Measurements from ENCODE around the gene DOC2B. TPM values are rescaled to one million over a fixed set of nuclear protein-coding genes. Genes with fewer than 3 reads are reported as not detected.
A peak's percentile ranks its signal among the peaks of the same experiment; 100 is the strongest.

The DOC2B gene
- total and polyA plus RNA-seq, 5 donors from 2014 or later = not detected

- Mint-ChIP-seq H3K27ac (no peak overlapping the region), H3K27me3 (no peaks in the 10 kb centered on the region), H3K4me3 (no peak overlapping the region), H3K9me3 (no peaks in the 10 kb centered on the region), H3K36me3 (no peaks in the 10 kb centered on the region), H3K4me1 (no peaks in the 10 kb centered on the region)
- Histone ChIP-seq H3K36me3 (ENCODE audit: control insufficient read depth, insufficient read depth, low read length) (no peaks in the 10 kb centered on the region), H3K27me3 (ENCODE audit: control insufficient read depth, insufficient read depth, low read length) (no peaks in the 10 kb centered on the region), H3K27ac (ENCODE audit: insufficient read depth, low read length, poor library complexity, severe bottlenecking) (no peak overlapping the region), H3K9me3 (ENCODE audit: control insufficient read depth in 2 of 2, low read length in 2 of 2) (no peaks in the 10 kb centered on the region), H3K4me3 (ENCODE audit: low read depth, low read length) (no peak overlapping the region), H3K4me1 (ENCODE audit: control insufficient read depth, insufficient read depth, low read length, poor library complexity, severe bottlenecking) (peaks cover 1% of the 10 kb centered on the region)
- no peak for ATAC-seq (ENCODE audit: low read depth in 2 of 2)
- DNase-seq = no peak
Observed at GRCh38 chr17:148757-149156, 32.7 kb downstream of the DOC2B start.

- DNase-seq = no peak
- H3K9me3 Mint-ChIP-seq = no peaks in the 10 kb centered on the region
- no peak overlapping the region for H3K4me3 Mint-ChIP-seq
- no peak for ATAC-seq (ENCODE audit: low read depth in 2 of 2)
- Histone ChIP-seq H3K27me3 (ENCODE audit: control insufficient read depth, insufficient read depth, low read length) (no peaks in the 10 kb centered on the region), H3K27ac (ENCODE audit: insufficient read depth, low read length, poor library complexity, severe bottlenecking) (no peak overlapping the region), H3K36me3 (ENCODE audit: control insufficient read depth, insufficient read depth, low read length) (no peaks in the 10 kb centered on the region), H3K4me3 (ENCODE audit: low read depth, low read length) (no peak overlapping the region), H3K9me3 (ENCODE audit: control insufficient read depth in 2 of 2, low read length in 2 of 2) (no peaks in the 10 kb centered on the region), H3K4me1 (ENCODE audit: control insufficient read depth, insufficient read depth, low read length, poor library complexity, severe bottlenecking) (peaks cover 4% of the 10 kb centered on the region)
- no peaks in the 10 kb centered on the region for H3K36me3 Mint-ChIP-seq
- no peaks in the 10 kb centered on the region for H3K27me3 Mint-ChIP-seq
- H3K27ac Mint-ChIP-seq = no peak overlapping the region
- peaks cover 0 to 4% (median 0%) of the 10 kb centered on the region in 4 donors for H3K4me1 Mint-ChIP-seq
Observed at GRCh38 chr17:147796-148740, 33.4 kb downstream of the DOC2B start.

GRCh38 chr17:146983-147761 lies 34.3 kb downstream of the DOC2B start:
- Mint-ChIP-seq H3K4me3 (no peak overlapping the region), H3K9me3 (no peaks in the 10 kb centered on the region), H3K27me3 (no peaks in the 10 kb centered on the region), H3K36me3 (no peaks in the 10 kb centered on the region), H3K4me1 (peaks cover 0 to 4% (median 0%) of the 10 kb centered on the region in 4 donors), H3K27ac (no peak overlapping the region)
- Histone ChIP-seq H3K9me3 (ENCODE audit: control insufficient read depth in 2 of 2, low read length in 2 of 2) (no peaks in the 10 kb centered on the region), H3K4me1 (ENCODE audit: control insufficient read depth, insufficient read depth, low read length, poor library complexity, severe bottlenecking) (peaks cover 4% of the 10 kb centered on the region), H3K27me3 (ENCODE audit: control insufficient read depth, insufficient read depth, low read length) (no peaks in the 10 kb centered on the region), H3K4me3 (ENCODE audit: low read depth, low read length) (no peak overlapping the region), H3K27ac (ENCODE audit: insufficient read depth, low read length, poor library complexity, severe bottlenecking) (no peak overlapping the region), H3K36me3 (ENCODE audit: control insufficient read depth, insufficient read depth, low read length) (no peaks in the 10 kb centered on the region)
- ATAC-seq (ENCODE audit: low read depth in 2 of 2) (no peak), DNase-seq (no peak)

- Mint-ChIP-seq H3K4me1 (peaks cover 0 to 4% (median 0%) of the 10 kb centered on the region in 4 donors), H3K4me3 (no peak overlapping the region), H3K9me3 (no peaks in the 10 kb centered on the region), H3K36me3 (no peaks in the 10 kb centered on the region), H3K27me3 (no peaks in the 10 kb centered on the region), H3K27ac (no peak overlapping the region)
- Histone ChIP-seq H3K9me3 (ENCODE audit: control insufficient read depth in 2 of 2, low read length in 2 of 2) (no peaks in the 10 kb centered on the region), H3K4me3 (ENCODE audit: low read depth, low read length) (no peak overlapping the region), H3K27me3 (ENCODE audit: control insufficient read depth, insufficient read depth, low read length) (no peaks in the 10 kb centered on the region), H3K36me3 (ENCODE audit: control insufficient read depth, insufficient read depth, low read length) (no peaks in the 10 kb centered on the region), H3K27ac (ENCODE audit: insufficient read depth, low read length, poor library complexity, severe bottlenecking) (no peak overlapping the region), H3K4me1 (ENCODE audit: control insufficient read depth, insufficient read depth, low read length, poor library complexity, severe bottlenecking) (peaks cover 4% of the 10 kb centered on the region)
- ATAC-seq (ENCODE audit: low read depth in 2 of 2) (no peak), DNase-seq (no peak)
Observed at GRCh38 chr17:146546-146945, 34.9 kb downstream of the DOC2B start.

- H3K4me3 ChIP-seq (ENCODE audit: low read depth, low read length) = no peak overlapping the region
- Mint-ChIP-seq H3K27ac (no peak overlapping the region), H3K27me3 (no peaks in the 10 kb centered on the region), H3K4me1 (peaks cover 0 to 4% (median 0%) of the 10 kb centered on the region in 4 donors), H3K36me3 (no peaks in the 10 kb centered on the region), H3K9me3 (no peaks in the 10 kb centered on the region), H3K4me3 (no peak overlapping the region)
- H3K27me3 ChIP-seq (ENCODE audit: control insufficient read depth, insufficient read depth, low read length) = no peaks in the 10 kb centered on the region
- no peaks in the 10 kb centered on the region for H3K9me3 ChIP-seq (ENCODE audit: control insufficient read depth in 2 of 2, low read length in 2 of 2)
- no peaks in the 10 kb centered on the region for H3K36me3 ChIP-seq (ENCODE audit: control insufficient read depth, insufficient read depth, low read length)
- H3K4me1 ChIP-seq (ENCODE audit: control insufficient read depth, insufficient read depth, low read length, poor library complexity, severe bottlenecking) = peaks cover 4% of the 10 kb centered on the region
- H3K27ac ChIP-seq (ENCODE audit: insufficient read depth, low read length, poor library complexity, severe bottlenecking) = no peak overlapping the region
- no peak for ATAC-seq (ENCODE audit: low read depth in 2 of 2)
- no peak for DNase-seq
Observed at GRCh38 chr17:145671-146541, 35.5 kb downstream of the DOC2B start.

- Histone ChIP-seq H3K27me3 (ENCODE audit: control insufficient read depth, insufficient read depth, low read length) (no peaks in the 10 kb centered on the region), H3K27ac (ENCODE audit: insufficient read depth, low read length, poor library complexity, severe bottlenecking) (no peak overlapping the region), H3K4me1 (ENCODE audit: control insufficient read depth, insufficient read depth, low read length, poor library complexity, severe bottlenecking) (peaks cover 4% of the 10 kb centered on the region), H3K36me3 (ENCODE audit: control insufficient read depth, insufficient read depth, low read length) (no peaks in the 10 kb centered on the region), H3K4me3 (ENCODE audit: low read depth, low read length) (no peak overlapping the region), H3K9me3 (ENCODE audit: control insufficient read depth in 2 of 2, low read length in 2 of 2) (no peaks in the 10 kb centered on the region)
- Mint-ChIP-seq H3K36me3 (no peaks in the 10 kb centered on the region), H3K9me3 (no peaks in the 10 kb centered on the region), H3K4me1 (peaks cover 0 to 4% (median 0%) of the 10 kb centered on the region in 4 donors), H3K27ac (no peak overlapping the region), H3K4me3 (no peak overlapping the region), H3K27me3 (no peaks in the 10 kb centered on the region)
- DNase-seq = no peak
- no peak for ATAC-seq (ENCODE audit: low read depth in 2 of 2)
Observed at GRCh38 chr17:144936-145670, 36.3 kb downstream of the DOC2B start.

- no peak overlapping the region for H3K4me3 ChIP-seq (ENCODE audit: low read depth, low read length)
- H3K27ac ChIP-seq (ENCODE audit: insufficient read depth, low read length, poor library complexity, severe bottlenecking) = no peak overlapping the region
- Mint-ChIP-seq H3K4me3 (no peak overlapping the region), H3K27me3 (no peaks in the 10 kb centered on the region), H3K36me3 (no peaks in the 10 kb centered on the region), H3K4me1 (peaks cover 0 to 4% (median 0%) of the 10 kb centered on the region in 4 donors), H3K9me3 (no peaks in the 10 kb centered on the region), H3K27ac (no peak overlapping the region)
- DNase-seq (peak; percentile 67 to 79 (median 70)), ATAC-seq (ENCODE audit: low read depth in 2 of 2) (peak; percentile 89 to 92)
- H3K4me1 ChIP-seq (ENCODE audit: control insufficient read depth, insufficient read depth, low read length, poor library complexity, severe bottlenecking) = peaks cover 4% of the 10 kb centered on the region
- no peaks in the 10 kb centered on the region for H3K36me3 ChIP-seq (ENCODE audit: control insufficient read depth, insufficient read depth, low read length)
- no peaks in the 10 kb centered on the region for H3K27me3 ChIP-seq (ENCODE audit: control insufficient read depth, insufficient read depth, low read length)
- no peaks in the 10 kb centered on the region for H3K9me3 ChIP-seq (ENCODE audit: control insufficient read depth in 2 of 2, low read length in 2 of 2)
Observed at GRCh38 chr17:143785-144281, 37.6 kb downstream of the DOC2B start.

All from CD4-positive, CD25-positive, alpha-beta regulatory T cell (primary cell).